Measurements from ENCODE around the gene PLA2G5.

PLA2G5 gene

DNA sequence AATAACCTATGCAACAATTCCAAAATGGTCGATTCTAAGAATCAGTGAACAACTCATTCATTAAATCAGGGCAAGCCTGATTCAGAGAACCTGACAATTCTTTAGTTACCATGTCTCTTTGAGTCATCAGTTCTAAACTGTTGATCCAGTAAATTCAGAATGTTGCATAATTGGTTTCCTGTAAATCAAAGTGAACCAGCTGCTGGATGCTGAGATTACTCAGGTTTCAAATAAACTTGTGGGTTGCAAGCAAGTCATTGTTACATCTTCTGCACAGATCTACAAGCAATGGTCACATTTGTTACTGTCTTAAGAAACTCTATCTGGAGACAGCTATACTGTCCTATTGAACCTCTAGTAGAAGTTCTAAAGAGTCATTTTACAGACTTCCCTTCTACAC lies 32.9 kb downstream of the PLA2G5 start:
- ChIA-PET POLR2A (interaction anchor here (0.5 kb wide), 1 partner anchor 48 kb away, joined by 3 read pairs; no protein-coding TSS in a partner anchor), CTCF (interaction anchor here (2.1 to 8.3 kb wide), 4 partner anchors 11 to 93 kb away, joined by 15 to 94 read pairs (median 16); no protein-coding TSS in a partner anchor)
- TF ChIP-seq CTCF (IDR thresholded peaks at IDR 0.05; ENCODE audit: control extremely low read depth, extremely low read depth, low read depth, missing control alignments), result no peak
- no peak for DNase-seq (ENCODE audit: extremely low spot score)

DNA sequence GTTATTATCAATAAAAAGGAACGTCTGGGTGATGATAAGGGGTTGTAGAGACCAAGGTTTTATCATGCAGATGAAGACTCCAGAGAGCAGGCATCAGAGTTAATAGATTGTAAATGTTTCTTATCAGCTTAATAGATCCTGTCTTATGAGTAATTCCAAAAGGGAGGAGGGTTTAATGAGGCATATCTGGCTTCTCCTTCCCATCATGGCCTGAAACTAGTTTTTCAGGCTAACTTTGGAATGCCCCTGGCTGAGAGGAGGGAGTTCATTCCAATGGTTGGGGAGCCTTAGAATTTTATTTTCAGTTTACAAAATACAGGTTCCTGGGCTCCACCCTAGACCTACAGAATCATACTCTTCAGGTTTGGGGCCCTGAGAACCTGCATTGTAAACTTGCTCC lies 35.9 kb downstream of the PLA2G5 start:
- no peak for TF ChIP-seq CTCF (IDR thresholded peaks at IDR 0.05; ENCODE audit: control extremely low read depth, extremely low read depth, low read depth, missing control alignments)
- POLR2A ChIA-PET, result no interaction called here
- no peak for DNase-seq (ENCODE audit: extremely low spot score)
- CTCF ChIA-PET, result no interaction called here

DNA sequence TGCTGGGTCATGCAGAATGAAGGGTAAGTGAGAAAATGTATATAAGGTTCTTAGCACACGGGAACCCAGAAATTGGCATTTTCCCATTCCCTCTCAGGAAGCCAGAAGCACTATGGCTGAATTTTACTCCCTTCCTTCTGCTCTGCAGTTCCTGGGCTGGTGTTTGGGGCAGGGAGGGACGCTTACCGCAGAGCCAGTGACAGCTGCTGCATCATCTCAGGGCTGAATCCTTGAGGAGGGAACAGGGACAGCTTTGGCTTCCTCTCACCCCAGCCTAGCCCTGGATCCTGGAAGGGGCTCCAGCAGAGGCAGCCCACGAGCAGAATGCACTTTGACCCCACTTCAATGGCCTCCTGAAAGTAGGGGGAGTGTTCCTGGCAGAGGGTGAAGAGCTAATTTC lies 37.4 kb downstream of the PLA2G5 start:
- CTCF ChIA-PET, result interaction anchor here (1.1 to 2.1 kb wide), 3 partner anchors 15 to 44 kb away, joined by 4 to 5 read pairs (median 4); no protein-coding TSS in a partner anchor
- TF ChIP-seq CTCF (IDR thresholded peaks at IDR 0.05; ENCODE audit: control extremely low read depth, extremely low read depth, low read depth, missing control alignments), result no peak
- no peak for DNase-seq (ENCODE audit: extremely low spot score)

GRCh38 chr1:20107796-20108195 lies 37.8 kb downstream of the PLA2G5 start:
- ChIA-PET POLR2A (no interaction called here), CTCF (interaction anchor here (1.1 to 2.1 kb wide), 5 partner anchors 15 to 50 kb away, joined by 3 to 5 read pairs (median 4); no protein-coding TSS in a partner anchor)
- no peak for DNase-seq (ENCODE audit: extremely low spot score)
- TF ChIP-seq CTCF (IDR thresholded peaks at IDR 0.05; ENCODE audit: control extremely low read depth, extremely low read depth, low read depth, missing control alignments), result no peak

More for the DNA sequence above, 37.4 kb downstream of the PLA2G5 start:
- POLR2A ChIA-PET, result no interaction called here

GRCh38 chr1:20108366-20109123 lies 38.6 kb downstream of the PLA2G5 start:
- ChIA-PET CTCF (interaction anchor here (1.0 to 2.1 kb wide), 4 partner anchors 16 to 50 kb away, joined by 3 to 5 read pairs (median 4); no protein-coding TSS in a partner anchor), POLR2A (no interaction called here)
- no peak for DNase-seq (ENCODE audit: extremely low spot score)

More at GRCh38 chr1:20108366-20109123, 38.6 kb downstream of the PLA2G5 start:
- no peak for TF ChIP-seq CTCF (IDR thresholded peaks at IDR 0.05; ENCODE audit: control extremely low read depth, extremely low read depth, low read depth, missing control alignments)
